HG03159 (cell line): ENCODE data around the gene CRCP.
"Not testable (repeated sequence)": the region's sequence is repeated elsewhere in the genome, so short reads cannot be mapped to it uniquely, and the experiment has no call there.

Source experiments
- ATAC-seq: cut with Tn5 transposase; IDR thresholded peaks from one replicate; pipeline ENCODE4 v1.9.1; 2021; ENCODE audit warnings: mild to moderate bottlenecking, moderate library complexity; ENCODE audit not compliant: unreplicated experiment

Gene CRCP

DNA sequence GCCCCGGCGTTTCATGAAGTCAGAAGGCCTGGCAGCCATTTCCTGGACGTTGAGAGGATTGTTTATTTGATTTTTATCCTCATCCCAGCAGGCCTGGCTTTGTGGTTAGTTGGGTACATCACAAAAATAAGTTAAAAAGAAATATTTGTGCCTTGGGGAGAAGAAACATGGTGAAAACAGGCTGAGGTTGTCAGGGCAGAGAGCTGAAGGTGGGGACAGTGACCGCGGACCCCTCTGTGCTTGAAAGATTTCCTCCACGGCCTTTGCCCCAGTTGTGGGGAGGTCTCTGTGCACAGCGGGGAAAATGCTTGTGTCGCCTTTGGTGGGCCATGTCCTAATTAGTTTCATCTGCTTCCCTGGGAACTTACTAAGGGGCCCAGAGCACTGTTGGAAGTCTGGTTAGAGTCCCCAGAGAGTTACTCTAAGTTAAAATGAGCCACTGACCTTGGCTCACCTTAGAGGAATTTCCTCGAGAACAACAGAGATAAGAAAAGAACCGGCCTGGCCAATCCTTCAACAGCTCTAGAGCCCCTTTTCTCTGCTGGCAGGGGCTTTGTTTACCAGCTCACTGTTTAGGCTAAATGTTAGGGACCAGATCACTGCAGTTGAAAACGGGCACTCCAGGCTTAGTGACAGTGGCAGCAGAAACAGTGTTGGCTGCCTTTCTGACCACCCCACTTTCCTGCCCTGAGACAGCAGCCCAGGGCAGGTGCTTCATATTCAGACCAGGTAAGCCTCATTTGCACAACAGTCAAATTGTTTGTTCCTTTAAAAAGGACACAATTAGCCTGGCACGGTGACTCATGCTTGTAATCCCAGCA, 37.9 kb downstream of the CRCP start:
- no peak for ATAC-seq

DNA sequence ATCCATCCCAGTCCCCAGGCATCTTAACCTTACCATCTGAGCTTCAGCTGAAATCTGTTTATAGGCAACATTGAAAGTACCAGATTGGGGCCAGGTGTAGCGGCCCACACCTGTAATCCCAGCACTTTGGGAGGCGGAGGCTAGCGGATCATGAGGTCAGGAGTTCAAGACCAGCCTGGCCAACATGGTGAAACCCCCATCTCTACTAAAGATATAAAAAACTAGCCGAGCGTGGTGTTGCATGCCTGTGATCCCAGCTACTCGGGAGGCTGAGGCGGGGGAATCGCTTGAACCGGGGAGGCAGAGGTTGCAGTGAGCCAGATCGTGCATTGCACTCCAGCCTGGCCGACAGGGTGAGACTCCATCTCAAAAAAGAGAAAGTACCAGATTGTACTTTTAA, 39.0 kb downstream of the CRCP start:
- no peak for ATAC-seq

DNA sequence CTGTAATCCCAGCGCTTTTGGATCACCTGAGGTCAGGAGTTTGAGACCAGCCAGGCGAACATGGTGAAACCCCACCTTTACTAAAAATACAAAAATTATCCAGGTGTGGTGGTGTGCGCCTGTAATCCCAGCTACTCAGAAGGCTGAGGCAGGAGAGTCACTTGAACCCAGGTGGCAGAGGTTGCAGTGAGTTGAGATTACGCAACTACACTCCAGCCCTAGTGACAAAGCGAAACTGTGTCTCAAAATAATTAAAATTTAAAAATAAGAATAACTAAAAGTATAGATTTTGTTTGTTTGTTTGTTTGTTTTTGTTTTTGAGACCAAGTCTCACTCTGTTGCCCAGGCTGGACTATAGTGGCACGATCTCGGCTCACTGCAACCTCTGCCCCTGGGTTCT, 41.4 kb downstream of the CRCP start:
- not testable (repeated sequence) for ATAC-seq

DNA sequence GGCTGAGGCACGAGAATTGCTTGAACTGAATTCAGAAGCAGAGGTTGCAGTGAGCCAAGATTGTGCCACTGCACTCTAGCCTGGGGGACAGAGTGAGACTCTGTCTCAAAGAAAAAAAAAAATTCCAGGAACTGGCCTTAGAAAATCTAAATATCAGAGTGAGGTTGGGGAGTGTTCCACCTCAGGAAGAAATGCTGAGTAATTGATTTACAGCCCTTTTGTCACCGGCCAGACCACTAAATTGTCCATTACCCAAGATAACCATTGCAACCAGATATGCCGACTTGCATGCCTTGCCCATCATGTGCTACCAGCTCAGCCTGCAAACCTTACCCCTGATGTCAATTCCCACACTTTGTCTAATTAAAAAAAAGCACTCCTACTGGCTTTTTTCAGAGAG, 42.4 kb downstream of the CRCP start:
- ATAC-seq = no peak

DNA sequence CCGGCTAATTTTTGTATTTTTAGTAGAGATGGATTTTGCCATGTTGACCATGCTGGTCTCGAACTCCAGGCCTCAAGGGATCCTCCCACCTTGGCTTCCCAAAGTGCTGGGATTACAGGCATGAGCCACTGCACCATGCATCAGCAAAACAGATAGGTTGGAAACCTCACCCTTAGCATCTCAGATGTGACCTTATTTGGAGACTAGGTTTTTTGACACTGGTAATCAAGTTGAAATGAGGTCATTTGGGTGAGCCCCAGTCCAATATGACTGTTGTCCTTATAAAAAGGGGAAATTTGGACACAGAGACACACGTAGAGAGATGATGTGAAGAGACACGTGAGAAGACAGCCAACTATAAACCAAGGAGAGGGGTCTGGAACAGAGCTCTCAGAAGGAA, 48.0 kb downstream of the CRCP start:
- no peak for ATAC-seq

DNA sequence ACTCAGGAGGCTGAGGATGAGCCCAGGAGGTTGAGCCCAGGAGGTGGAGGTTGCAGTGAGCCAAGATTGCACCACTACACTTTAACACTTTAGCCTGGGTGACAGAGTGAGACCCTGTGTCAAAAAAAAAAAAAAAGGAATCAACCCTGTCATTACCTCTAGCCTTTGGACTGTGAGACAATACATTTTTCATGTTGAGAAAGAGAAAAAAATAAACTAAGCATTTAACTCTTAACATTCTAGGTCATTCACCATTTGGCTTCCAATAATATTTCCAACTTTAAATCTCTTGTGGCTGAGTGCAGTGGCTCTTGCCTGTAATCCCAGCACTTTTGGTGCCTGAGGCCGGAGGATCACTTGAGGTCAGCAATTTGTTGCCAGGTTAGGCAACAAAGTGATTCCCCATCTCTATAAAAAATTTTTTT, 48.6 kb downstream of the CRCP start:
- no peak for ATAC-seq

DNA sequence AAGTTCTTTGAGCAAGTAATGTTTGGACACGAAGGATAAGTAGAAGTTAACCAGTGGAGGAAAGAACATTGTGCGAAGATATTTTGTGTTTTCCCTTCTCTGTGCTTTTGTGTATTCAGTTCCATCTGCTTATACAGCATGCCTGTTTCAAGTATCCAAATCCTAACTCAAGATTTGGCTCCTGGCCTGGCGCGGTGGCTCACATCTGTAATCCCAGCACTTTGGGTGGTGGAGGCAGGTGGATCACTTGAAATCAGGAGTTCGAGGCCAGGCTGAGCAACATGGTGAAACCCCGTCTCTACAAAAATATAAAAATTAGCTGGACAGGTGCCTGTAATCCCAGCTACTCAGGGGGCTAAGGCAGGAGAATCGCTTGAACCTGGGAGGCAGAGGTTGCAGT, 49.7 kb downstream of the CRCP start:
- no peak for ATAC-seq

DNA sequence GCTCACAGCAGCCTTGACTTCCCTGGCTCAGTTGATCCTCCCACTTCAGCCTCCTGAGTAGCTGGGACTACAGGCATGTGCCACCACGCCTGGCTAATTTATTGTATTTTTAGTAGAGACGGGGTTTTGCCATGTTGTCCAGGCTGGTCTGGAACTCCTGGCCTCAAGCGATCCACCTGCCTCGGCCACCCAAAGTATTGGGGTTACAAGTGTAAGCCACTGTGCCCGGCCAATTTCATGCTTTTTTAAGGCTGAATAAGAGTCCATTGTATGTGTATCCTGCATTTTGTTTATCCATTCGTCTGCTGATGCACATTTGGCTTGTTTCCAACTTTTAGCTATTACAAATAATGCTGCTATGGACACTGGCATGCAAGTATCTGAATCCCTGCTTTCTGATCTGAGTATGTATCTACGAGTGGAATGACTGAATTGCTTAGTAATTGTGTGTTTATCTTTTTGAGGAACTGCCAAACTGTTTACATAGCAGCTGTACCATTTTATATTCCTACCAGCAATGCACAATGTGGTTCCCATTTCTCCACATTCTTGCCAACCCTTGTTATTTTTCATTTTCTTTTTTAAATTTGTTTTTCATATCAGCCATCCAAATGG, 53.2 kb downstream of the CRCP start:
- no peak for ATAC-seq

DNA sequence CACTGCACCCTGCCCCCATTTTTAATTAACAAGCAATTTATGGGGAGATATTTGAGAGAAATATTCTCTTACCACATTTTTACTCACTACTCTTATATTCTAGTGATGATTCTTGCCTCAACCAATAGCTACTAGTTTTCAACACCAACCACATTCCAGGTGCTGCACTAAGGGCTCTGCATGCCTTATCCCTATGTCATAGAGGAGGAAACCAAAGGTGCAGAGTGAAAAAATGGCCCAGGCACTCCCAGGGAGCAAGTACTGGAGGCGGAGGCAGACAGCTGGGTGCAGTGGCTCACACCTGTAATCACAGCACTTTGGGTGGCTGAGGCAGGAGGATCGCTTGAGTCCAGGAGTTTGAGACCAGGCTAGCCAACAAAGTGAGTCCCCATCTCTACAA, 55.0 kb downstream of the CRCP start:
- no peak for ATAC-seq

DNA sequence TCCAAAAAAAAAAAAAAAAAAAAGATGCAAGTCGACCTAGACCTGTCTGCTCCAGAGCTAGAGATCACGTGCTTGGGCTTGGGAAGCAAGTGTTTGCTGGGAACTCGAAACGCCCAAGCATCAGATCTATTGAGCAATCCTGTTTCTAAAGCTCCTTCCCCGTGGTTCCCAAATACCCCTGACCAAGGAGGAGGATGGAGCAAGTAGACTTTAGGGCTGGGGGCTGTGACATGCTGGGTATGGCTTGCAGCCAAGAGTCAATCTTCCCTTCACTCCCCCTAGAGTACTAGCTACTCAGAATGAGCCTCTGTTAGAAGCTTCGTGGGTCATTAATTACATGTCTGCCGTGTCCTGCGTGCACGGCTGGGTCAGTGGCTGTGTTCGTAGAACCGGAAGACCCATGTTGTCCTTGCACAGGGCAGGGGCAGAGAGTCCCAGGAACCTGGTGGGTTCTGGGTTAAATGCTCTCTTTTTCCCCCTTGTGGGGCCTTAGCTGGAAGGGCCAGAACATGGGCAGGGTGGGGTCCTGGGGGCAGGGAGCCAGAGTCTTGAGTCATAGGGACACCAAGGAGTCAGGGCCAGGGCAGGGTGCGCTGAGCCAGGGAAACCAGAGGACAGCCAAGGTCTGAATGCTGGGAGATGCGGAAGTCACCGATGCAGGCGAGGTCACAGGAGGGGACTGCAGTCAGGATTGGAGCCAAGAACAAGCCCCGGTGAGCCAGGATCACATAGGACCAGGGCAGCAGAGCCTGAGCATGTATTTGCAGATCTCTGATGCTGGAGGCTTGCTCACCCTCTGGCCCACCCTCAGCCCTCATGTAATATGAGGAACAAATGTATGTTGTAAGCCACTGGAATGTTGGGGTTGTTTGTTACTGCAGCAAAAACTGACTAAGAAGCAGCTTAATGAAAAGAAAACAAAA, 55.9 kb downstream of the CRCP start:
- ATAC-seq = no peak

DNA sequence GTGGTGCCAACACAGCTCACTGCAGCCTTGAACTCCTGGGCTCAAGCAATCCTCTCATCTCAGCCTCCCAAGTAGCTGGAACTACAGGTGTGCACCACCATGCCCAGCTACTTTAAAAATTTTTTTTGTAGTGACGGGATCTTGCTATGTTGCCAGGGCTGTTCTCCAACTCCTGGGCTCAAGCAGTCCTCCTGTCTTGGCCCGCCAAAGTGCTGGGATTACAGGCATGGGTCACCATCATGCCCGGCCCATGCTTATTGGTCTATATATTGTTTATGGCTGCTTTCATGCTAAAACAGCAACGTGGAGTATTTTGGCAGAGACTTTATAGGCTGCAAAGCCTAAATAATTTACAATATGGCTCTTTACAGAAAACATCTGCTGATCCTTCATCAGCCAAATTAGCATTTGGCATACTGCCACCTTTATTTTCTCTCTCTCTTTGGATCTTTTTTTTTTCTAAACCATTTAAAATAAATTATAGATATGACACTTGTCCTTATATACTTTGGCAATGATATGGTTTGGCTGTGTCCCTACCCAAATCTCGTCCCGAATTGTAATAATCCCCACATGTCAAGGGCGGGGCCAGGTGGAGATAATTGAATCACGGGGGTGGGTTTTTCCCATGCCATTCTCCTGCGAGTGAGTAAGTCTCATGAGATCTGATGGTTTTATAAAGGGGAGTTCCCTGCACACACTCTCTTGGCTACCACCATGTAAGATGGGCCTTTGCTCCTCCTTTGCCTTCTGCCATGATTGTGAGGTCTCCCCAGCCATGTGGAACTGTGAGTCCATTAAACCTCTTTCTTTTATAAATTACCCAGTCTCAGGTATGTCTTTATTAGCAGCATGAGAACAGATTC, 58.1 kb downstream of the CRCP start:
- ATAC-seq = not testable (repeated sequence)

DNA sequence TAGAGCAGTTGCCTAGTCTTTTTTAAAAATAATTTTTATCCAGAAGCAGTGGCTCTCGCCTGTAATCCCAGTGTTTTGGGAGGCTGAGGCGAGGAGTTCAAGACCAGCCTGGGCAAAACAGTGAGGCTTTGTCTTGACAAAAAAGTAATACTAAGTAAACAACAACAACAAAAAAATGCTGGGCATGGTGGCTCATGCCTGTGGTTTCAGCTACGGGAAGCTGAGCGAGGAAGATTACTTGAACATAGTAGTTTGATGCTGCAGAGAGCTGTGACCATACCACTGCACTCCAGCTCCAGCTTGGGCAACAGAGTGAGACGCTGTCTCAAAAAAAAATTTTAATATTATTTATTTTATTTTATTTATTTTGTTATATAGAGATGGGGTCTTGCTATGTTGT, 59.2 kb downstream of the CRCP start:
- no peak for ATAC-seq

DNA sequence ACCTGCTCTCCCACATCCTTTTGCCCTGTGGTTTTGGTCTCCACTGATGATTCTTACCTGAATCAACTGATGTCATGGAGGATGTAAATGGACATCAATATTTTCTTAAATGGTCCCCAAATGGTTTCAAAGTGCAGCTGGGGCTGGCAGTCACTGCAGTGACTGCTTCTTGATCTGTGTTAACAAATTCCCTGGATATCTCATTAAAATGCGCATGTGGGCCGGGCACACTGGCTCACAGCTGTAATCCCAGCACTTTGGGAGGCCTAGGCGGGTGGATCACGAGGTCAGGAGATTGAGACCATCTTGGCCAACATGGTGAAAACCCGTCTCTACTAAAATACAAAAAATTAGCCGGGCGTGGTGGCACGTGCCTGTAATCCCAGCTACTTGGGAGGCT, 60.4 kb downstream of the CRCP start:
- not testable (repeated sequence) for ATAC-seq

DNA sequence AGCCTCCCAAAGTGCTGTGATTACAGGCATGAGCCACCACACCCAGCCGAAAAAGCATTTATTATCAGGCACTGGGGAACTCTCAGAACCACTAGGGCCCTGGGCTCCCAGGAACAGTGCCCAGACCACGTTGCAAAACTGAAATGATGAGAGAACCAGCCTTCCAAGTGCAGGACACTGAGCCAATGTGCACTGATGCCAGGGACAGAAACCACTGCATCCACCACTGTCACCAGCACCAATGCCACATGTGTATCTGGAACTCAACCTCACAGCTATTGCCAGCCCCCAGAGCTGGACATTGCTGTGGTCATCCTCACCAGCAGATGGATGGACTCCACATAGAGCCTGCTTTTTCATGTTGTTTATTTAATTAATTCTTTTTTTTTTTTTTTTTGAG, 62.3 kb downstream of the CRCP start:
- ATAC-seq = no peak

DNA sequence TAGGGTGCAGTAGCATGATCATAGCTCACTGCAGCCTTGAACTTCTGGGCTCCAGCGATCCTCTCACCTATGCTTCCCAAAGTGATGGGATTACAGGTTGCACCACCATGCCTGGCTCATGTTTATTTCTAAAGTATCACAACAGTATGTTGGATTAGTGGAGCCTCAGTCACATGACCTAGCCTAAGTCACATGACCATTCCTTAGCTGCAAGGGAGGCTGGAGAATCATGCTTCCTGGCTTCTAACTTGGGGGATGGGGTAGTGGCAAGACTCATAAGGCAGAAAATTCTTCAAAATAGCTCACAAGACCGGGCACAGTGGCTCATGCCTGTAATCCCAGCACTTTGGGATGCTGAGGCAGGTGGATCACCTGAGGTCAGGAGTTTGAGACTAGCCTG, 63.6 kb downstream of the CRCP start:
- ATAC-seq = no peak

DNA sequence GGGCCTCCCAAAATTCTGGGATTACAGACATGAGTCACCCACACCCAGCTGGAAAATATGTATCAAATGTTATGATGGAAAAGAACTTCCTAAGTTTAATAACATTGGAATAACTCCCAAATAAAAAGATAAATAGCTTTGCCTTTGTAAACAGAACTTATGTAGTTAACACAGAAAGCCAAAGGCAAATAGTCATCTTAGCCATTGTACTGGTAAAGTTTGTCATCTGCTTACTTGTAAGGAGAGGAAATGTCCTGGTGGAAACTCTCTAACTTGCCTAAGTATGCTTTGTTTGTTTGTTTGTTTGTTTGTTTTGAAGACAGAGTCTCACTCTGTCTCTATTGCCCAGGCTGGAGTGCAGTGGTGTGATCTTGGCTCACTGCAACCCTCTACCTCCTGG, 66.7 kb downstream of the CRCP start:
- no peak for ATAC-seq

DNA sequence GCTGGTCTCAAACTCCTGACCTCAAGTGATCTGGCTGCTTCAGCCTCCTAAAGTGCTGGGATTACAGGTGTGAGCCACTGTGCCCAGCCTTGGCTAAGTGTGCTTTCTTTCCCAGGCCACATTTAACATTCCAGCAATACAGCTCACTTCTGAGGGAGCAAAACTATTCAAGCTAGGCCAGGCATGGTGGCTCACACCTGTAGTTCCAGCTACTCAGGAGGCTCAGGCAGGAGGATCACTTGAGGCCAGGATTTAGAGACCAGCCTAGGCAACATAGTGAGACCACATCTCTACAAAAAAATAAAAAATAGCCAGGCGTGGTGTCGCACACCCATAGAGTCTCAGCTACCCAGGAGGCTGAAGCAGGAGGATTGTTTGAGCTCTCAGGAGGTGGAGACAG, 67.2 kb downstream of the CRCP start:
- no peak for ATAC-seq

DNA sequence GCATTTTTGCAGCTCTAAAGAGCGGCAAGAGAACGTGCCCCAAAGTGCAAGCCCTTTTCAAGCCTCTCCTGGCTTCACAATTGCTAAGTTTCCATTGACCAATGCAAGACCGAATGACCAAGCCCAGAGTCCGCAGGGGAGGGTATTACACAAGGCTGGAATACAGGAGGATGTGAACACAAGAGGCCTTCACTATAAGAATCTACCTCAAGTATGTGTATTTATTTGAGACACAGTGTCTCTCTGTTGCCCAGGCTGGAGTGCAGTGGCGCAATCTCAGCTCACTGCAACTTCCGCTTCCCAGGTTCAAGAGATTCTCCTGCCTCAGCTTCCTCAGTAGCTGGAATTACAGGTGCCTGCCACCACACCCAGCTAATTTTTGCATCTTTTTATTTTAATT, 68.3 kb downstream of the CRCP start:
- ATAC-seq = no peak

DNA sequence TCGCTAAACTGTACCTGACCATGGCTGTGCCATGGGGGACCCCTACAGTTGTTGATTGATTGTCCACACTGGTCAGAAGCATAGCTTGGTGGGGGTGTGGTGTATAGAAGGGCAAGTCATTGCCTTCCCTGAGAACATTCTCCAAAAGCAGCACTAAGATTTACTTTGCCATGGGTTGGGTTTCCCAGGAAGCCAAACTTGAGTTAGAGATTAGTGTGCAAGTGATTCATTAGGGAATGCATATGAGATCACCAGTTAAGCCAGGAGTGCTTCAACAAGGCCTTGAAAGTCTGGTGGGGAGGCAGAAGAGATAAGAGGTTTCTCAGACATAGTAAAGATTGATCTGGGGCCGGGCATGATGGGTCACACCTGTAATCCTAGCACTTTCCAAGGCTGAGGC, 69.1 kb downstream of the CRCP start:
- no peak for ATAC-seq

DNA sequence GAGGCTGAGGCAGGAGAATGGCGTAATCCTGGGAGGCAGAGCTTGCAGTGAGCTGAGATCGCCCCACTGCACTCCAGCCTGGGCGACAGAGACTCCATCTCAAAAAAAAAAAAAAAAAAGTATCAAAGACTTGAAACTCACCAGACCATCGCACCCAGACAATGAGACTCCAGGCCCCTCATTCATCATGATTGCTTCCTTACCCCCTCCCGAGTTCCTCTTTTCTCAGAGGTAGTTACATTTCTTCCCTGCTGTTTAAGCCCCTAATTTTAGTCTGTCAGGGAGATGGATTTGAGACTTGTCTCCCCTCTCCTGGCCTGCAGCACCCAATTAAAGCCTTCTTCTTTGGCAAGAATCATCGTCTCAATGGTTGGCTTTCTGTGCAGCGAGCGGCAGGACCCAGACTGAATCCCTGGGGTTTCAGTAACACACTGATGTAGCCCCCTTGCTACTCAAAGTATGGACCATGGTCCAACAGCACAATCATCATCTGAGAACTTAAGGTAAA, 71.1 kb downstream of the CRCP start:
- ATAC-seq = no peak

DNA sequence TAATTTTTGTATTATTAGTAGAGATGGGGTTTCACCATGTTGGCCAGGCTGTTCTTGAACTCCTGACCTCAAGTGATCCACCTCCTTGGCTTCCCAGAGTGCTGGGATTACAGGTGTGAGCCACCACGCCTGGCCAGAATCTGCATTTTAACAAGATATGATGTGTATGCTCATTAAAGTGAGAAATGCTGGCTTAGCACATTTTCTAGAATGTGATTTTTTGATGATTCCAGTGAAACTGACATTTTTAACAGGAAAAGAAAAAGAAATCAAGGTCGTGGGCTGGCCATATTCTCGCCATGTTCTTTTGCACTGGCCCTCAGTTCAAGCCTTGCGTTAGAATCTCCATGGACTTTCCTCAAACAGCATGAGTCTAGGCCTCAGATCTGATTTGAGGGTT, 72.3 kb downstream of the CRCP start:
- no peak for ATAC-seq
